Activated naive CD8-positive, alpha-beta T cell treated with anti-CD3 and anti-CD28 coated beads, Interleukin-2, amount 10 ng/mL, durations not matched to agents 7 days and 5 days (primary cell): ENCODE results near the gene JARID2. TPM values are rescaled to one million over a fixed set of nuclear protein-coding genes. Genes with fewer than 3 reads are reported as not detected.

ENCODE experiments used
- ATAC-seq: fragments of 150-1000 bp; cut with Tn5 transposase; one replicate; pipeline ENCODE4 v1.10.0; 2021; ENCODE audit warnings: low read depth, moderate library complexity
- POLR2A ChIA-PET: fragments of 350-600 bp; sonication (Branson Sonifier 250); formaldehyde crosslinking; loops from one replicate; lab custom pipeline; 2021; ENCODE audit warnings: antibody characterized with exemption; lab: Charles Lee
- DNase-seq: peaks from one replicate; pipeline ENCODE4 v3.0.0; 2021
- H3K27ac Mint-ChIP-seq: one replicate; pipeline ENCODE4 v1.8.0; 2022; ENCODE audit warnings: mild to moderate bottlenecking, mixed read lengths
- H3K27me3 Mint-ChIP-seq: one replicate; pipeline ENCODE4 v1.8.0; 2022; ENCODE audit warnings: mild to moderate bottlenecking, moderate library complexity, mixed read lengths
- H3K36me3 Mint-ChIP-seq: one replicate; pipeline ENCODE4 v1.8.0; 2021; ENCODE audit warnings: mild to moderate bottlenecking, mixed read lengths
- H3K4me1 Mint-ChIP-seq: one replicate; pipeline ENCODE4 v1.8.0; 2021; ENCODE audit warnings: mixed read lengths
- H3K4me3 Mint-ChIP-seq: one replicate; pipeline ENCODE4 v1.8.0; 2022; ENCODE audit warnings: mild to moderate bottlenecking, moderate library complexity, mixed read lengths
- H3K9me3 Mint-ChIP-seq: one replicate; pipeline ENCODE4 v1.8.0; 2021; ENCODE audit warnings: mixed read lengths
- total RNA-seq, 2 experiments: library from RNA; stranded (reverse); gene quantifications; one replicate each; pipeline ENCODE4 v1.2.3, GENCODE V29; 2021

JARID2 gene
- total RNA-seq, 2 experiments from 2014 or later: 30.0 to 31.5 TPM

DNA sequence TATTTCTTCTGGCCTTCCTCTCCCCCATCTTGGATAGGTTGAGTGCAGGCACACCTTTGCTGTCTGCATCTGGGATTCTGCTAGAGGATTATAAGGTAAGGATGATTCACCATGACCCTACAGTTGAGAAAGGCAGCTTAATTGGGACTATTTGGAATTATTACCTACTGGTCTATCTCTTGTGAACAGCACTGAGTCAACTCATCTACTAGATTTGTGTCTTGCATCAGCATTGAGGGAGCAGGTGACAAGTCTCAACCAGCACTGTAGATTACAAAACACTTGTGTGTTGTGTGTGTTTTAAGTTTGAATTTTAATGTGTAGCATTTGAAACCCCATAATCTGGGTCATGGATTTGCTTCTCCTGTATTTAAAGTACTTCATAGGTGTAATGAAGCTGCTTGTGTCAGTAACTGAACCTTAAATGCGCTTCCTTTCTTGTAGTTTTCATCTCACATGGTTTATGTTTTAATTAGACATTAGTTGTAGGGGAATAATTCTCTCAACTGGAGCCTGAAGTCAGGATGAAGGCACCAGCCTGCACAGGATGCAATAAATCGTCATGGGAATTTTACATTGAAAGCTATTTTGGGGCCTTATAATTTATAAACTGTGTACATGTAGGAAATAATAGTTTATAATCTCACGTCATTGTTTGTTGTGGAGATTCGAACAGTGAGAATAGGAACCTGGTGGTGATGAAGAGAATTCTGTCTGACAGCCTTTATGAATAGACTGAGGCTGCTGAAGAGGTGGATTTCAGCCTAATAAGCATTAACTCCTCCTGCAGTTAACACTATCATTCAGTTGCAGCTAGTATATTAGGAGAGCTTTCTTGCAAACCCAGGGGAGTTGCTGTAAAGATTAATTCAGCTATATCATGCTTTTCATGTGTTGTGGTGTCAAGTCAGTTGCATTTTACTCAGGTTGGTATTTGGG, 125.1 kb downstream of the JARID2 start:
- H3K4me3 Mint-ChIP-seq: no peak overlapping the region
- no peak for ATAC-seq
- H3K4me1 Mint-ChIP-seq: peaks cover 27% of the 10 kb centered on the region
- no peak for DNase-seq
- H3K27ac Mint-ChIP-seq: no peak overlapping the region
- no peaks in the 10 kb centered on the region for H3K27me3 Mint-ChIP-seq
- POLR2A ChIA-PET: interaction anchor here (0.6 kb wide), 1 partner anchor 72 kb away, joined by 3 read pairs; no protein-coding TSS in a partner anchor
- H3K36me3 Mint-ChIP-seq: peaks cover 22% of the 10 kb centered on the region
- H3K9me3 Mint-ChIP-seq: no peaks in the 10 kb centered on the region

DNA sequence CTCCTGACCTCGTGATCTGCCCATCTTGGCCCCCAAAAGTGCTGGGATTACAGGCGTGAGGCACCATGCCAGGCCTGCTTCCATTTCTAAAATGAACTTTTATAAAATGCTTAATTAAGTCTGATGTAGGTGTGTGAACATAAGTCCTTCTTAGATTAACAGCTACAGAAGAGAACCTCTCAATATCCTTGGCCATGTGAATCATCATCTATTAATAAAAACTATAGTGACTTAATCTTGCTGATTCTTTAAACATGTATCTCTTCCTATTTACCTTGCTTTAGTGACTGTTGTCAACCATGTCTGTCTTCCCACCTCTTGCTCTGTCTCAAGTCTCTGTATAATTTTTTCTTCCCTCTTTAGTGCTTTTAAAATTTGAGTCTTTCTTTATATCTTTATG, 127.1 kb downstream of the JARID2 start:
- POLR2A ChIA-PET: no interaction called here
- Mint-ChIP-seq H3K4me3 (no peak overlapping the region), H3K4me1 (peaks cover 17% of the 10 kb centered on the region), H3K9me3 (no peaks in the 10 kb centered on the region), H3K27ac (no peak overlapping the region), H3K36me3 (peaks cover 25% of the 10 kb centered on the region), H3K27me3 (no peaks in the 10 kb centered on the region)
- ATAC-seq (no peak), DNase-seq (no peak)

DNA sequence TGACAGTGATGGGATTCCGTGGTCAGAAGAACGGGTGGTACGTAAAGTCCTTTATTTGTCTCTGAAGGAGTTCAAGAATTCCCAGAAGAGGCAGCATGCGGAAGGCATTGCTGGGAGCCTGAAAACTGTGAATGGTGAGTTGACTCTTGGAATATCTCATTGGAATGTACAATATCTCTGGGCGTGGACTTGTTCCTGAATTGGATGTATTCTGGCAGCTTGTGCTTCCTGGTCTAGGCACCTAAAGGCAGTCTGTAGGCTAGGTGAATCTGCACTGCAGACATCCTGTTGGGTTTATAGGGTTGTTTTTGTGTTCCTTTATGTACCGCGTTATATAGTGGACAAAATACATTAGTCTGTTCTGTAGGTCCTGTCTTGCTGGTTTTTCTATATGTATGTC, 128.2 kb downstream of the JARID2 start:
- peaks cover 20% of the 10 kb centered on the region for H3K36me3 Mint-ChIP-seq
- no peak overlapping the region for H3K4me3 Mint-ChIP-seq
- POLR2A ChIA-PET: no interaction called here
- DNase-seq (no peak), ATAC-seq (no peak)
- H3K27me3 Mint-ChIP-seq: no peaks in the 10 kb centered on the region
- no peak overlapping the region for H3K27ac Mint-ChIP-seq
- no peaks in the 10 kb centered on the region for H3K9me3 Mint-ChIP-seq
- H3K4me1 Mint-ChIP-seq: peaks cover 21% of the 10 kb centered on the region

DNA sequence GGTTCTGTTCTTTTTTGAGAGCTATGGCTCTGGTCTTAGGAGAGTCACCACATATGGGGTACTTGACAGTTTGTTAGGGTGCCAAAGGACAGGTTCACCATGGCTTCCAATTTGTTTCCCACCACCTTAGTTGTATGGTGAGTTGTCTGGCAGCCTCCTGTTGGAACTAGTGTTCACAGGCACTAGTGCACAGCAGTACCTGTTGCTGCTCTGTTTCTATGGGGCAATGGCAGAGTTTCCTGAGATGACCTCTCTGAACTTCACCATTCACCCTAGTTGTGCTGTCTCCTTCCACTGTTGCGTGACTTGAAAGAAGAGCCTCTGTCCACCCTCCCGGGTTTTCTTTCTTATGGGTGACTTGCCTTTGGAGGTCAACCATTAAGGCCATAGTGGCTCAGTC, 129.1 kb downstream of the JARID2 start:
- POLR2A ChIA-PET: no interaction called here
- DNase-seq (no peak), ATAC-seq (no peak)
- H3K27me3 Mint-ChIP-seq: no peaks in the 10 kb centered on the region
- H3K4me1 Mint-ChIP-seq: peaks cover 19% of the 10 kb centered on the region
- peaks cover 18% of the 10 kb centered on the region for H3K36me3 Mint-ChIP-seq
- no peak overlapping the region for H3K4me3 Mint-ChIP-seq
- H3K27ac Mint-ChIP-seq: no peak overlapping the region
- no peaks in the 10 kb centered on the region for H3K9me3 Mint-ChIP-seq

DNA sequence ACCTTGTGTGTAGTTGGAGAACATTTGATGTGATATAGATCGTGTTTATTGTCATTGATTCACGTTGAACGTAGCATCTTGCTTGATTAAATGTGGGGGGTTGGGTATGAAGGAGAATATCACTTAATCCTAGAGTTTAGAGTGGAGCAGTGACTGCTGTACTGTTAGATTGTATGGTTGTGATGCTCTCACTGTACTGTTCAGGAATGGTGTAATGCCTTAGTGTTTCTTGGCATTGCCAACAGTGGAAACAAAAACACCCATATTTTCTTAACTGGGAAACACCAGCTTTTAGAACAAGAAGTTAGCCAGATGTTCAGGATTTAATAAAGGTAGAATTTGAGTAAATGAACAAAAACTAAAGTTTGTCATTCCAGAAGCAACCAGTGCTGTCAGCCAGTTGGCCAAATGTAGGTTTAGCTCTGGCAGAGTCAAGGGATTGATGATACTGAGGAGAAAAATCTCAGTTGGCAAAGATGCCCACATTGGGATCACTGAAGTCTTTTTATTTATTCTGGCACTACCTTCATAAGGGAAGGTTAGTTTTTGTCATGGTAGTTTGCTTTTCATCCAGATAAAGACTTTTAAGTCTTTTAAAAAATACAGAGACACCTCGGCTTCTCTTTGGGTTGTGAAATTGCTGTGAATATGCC, 129.9 kb downstream of the JARID2 start:
- Mint-ChIP-seq H3K9me3 (no peaks in the 10 kb centered on the region), H3K4me3 (no peak overlapping the region), H3K4me1 (peaks cover 23% of the 10 kb centered on the region), H3K27ac (no peak overlapping the region), H3K36me3 (peaks cover 22% of the 10 kb centered on the region), H3K27me3 (no peaks in the 10 kb centered on the region)
- DNase-seq: no peak
- POLR2A ChIA-PET: no interaction called here
- ATAC-seq: no peak

DNA sequence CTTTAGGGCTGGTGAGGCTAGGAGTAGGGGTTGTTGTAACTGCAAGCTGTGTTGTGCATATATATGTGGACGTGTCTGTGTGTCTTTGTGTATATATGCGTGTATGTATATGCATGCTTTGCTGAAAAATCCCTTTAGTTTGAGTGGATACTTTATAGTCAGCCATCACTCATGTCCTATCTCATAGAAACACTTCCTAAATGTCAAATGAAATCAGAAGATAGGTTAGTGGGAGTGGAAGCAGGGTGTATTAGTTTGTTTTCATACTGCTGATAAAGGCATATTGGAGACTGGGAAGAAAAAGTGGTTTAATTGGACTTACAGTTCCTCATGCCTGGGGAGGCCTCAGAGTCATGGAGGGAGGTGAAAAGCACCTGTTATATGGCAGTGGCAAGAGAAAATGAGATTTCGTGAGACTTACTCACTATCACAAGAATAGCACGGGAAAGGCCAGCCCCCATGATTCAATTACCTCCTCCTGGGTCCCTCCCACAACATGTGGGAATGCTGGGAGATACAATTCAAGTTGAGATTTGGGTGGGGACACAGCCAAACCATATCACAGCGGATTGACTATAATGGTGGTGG, 131.1 kb downstream of the JARID2 start:
- peaks cover 23% of the 10 kb centered on the region for H3K36me3 Mint-ChIP-seq
- no peak overlapping the region for H3K4me3 Mint-ChIP-seq
- H3K27ac Mint-ChIP-seq: no peak overlapping the region
- H3K4me1 Mint-ChIP-seq: peaks cover 28% of the 10 kb centered on the region
- ATAC-seq: no peak
- H3K27me3 Mint-ChIP-seq: no peaks in the 10 kb centered on the region
- POLR2A ChIA-PET: no interaction called here
- no peaks in the 10 kb centered on the region for H3K9me3 Mint-ChIP-seq
- DNase-seq: no peak

DNA sequence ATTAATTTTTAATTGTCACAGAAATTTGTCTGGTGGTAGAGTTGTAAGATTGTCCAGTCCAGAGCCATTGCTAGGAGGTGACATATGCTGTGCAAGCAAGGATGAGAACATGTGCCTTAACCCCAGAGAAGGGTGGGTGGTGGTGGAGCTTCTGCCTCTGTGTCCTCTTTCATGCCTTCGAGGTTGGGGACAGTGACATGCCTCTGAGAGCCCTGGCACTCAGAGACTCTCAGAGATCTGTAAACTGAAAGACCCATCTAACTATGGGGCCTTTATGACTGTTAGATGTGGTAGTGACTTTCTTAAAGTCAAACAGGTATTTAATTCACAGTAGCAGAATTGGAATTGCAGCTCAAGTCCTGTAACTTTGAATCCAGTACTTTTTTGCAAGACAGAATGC, 132.4 kb downstream of the JARID2 start:
- Mint-ChIP-seq H3K27ac (no peak overlapping the region), H3K4me3 (no peak overlapping the region), H3K4me1 (peaks cover 38% of the 10 kb centered on the region), H3K9me3 (no peaks in the 10 kb centered on the region), H3K36me3 (peaks cover 28% of the 10 kb centered on the region), H3K27me3 (no peaks in the 10 kb centered on the region)
- DNase-seq (no peak), ATAC-seq (no peak)
- POLR2A ChIA-PET: no interaction called here

DNA sequence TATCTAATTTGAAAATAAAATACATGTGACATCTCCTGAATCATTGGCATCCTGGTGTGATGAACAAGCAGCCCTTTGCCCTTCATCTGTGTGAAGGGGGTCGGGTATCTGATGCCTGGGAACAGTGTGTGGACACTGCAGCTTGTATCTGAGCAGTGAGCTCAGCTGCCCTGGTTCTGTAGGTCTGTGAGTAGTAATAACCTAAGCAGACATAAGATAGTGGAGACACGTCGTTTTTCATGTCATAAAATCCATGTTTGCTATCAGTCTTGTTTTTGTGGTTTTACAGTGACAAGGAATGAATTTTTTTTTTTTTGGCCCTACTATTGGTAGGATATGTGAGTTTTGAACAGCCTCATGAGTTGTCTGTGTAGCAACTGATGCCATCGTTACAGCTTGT, 133.0 kb downstream of the JARID2 start:
- no peak overlapping the region for H3K27ac Mint-ChIP-seq
- peaks cover 38% of the 10 kb centered on the region for H3K4me1 Mint-ChIP-seq
- no peak overlapping the region for H3K4me3 Mint-ChIP-seq
- ATAC-seq: no peak
- DNase-seq: no peak
- POLR2A ChIA-PET: no interaction called here
- H3K36me3 Mint-ChIP-seq: peaks cover 28% of the 10 kb centered on the region
- H3K9me3 Mint-ChIP-seq: no peaks in the 10 kb centered on the region
- H3K27me3 Mint-ChIP-seq: no peaks in the 10 kb centered on the region

DNA sequence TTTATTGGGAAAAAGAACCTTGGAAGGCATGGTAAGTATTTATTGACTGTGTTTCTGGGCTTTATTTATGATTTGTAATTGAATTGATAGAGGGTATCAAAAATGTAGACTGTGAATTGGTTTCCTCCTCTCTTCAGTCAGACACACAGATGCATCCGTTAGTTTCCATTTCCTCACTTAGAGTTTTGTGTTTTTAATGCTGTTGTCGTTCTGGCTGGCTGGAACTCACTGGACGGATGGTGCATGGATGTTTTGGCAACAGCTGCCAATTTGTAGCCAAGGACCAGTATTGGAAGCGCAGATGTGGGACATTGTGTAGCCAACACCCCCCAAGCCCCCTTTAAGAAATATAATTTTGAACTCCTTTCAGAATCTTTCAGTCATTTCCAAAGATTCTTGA, 134.5 kb downstream of the JARID2 start:
- ATAC-seq (no peak), DNase-seq (no peak)
- POLR2A ChIA-PET: no interaction called here
- Mint-ChIP-seq H3K27me3 (no peaks in the 10 kb centered on the region), H3K9me3 (no peaks in the 10 kb centered on the region), H3K36me3 (peaks cover 27% of the 10 kb centered on the region), H3K4me1 (peaks cover 46% of the 10 kb centered on the region), H3K4me3 (no peak overlapping the region), H3K27ac (peak overlapping the region; percentile 66)

DNA sequence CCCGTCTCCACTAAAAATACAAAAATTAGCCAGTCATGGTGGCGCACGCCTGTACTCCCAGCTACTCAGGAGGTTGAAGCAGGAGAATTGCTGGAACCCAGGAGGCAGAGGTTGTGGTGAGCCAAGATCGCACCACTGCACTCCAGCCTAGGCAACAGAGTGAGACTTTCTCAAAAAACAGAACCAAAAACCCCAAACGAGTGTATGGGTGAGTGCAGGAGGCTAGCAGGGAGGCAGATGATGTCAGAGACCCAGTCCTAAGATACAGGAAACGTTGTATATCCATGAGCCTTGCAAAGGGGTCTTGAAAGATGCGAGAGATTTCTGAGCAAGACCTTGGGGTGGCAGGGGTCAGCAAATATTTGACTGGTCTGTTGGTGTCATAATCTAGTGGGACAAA, 136.2 kb downstream of the JARID2 start:
- Mint-ChIP-seq H3K4me1 (peaks cover 56% of the 10 kb centered on the region), H3K27me3 (no peaks in the 10 kb centered on the region), H3K36me3 (peaks cover 23% of the 10 kb centered on the region), H3K4me3 (no peak overlapping the region), H3K27ac (peak overlapping the region; percentile 64), H3K9me3 (no peaks in the 10 kb centered on the region)
- ATAC-seq (no peak), DNase-seq (no peak)
- POLR2A ChIA-PET: no interaction called here

DNA sequence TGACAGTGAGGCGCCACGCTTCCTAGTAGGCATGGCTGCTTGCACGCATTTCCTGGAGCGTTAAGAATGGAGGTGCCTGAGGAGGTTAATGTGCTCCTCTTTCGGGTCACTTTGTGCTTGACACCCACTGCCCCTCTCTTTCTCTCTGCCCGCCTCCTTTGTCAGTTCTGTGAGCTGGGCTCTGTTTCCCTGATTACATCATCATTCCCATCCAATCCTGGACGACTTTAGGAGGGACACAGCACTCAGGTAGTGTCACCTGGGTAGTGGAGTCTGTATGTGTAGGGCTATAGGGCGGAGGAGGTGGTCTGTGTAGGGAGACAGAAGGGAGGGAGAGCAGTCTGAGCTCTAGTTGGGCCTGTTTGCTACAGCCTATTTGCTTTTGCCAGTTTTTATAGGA, 136.8 kb downstream of the JARID2 start:
- Mint-ChIP-seq H3K27ac (peak overlapping the region; percentile 43), H3K9me3 (no peaks in the 10 kb centered on the region), H3K4me3 (no peak overlapping the region), H3K27me3 (no peaks in the 10 kb centered on the region), H3K4me1 (peaks cover 62% of the 10 kb centered on the region), H3K36me3 (peaks cover 21% of the 10 kb centered on the region)
- DNase-seq (no peak), ATAC-seq (no peak)
- POLR2A ChIA-PET: no interaction called here

DNA sequence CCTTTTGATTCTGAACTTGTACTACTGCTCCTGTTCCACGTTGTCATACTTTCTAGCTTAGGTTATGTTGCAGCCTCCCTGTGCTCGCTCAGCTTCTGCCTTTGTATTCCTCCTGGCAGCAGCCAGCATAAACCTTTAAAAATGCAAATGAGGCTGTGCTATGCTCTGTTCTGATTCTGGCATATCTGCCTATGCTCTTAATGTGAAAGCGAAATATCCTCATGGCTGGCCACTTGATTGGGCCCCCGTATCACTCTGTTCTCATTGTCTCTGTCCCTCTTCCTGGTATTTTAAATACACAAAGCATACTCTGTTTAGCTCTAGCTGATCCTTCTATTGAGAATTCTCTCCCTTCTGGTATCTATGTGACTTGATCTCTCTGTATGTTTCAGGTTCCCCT, 139.0 kb downstream of the JARID2 start:
- Mint-ChIP-seq H3K27me3 (no peaks in the 10 kb centered on the region), H3K4me1 (peaks cover 66% of the 10 kb centered on the region), H3K9me3 (no peaks in the 10 kb centered on the region), H3K36me3 (peaks cover 12% of the 10 kb centered on the region), H3K27ac (peak overlapping the region; percentile 62), H3K4me3 (no peak overlapping the region)
- peak; percentile 24 for ATAC-seq
- DNase-seq: no peak
- POLR2A ChIA-PET: no interaction called here

DNA sequence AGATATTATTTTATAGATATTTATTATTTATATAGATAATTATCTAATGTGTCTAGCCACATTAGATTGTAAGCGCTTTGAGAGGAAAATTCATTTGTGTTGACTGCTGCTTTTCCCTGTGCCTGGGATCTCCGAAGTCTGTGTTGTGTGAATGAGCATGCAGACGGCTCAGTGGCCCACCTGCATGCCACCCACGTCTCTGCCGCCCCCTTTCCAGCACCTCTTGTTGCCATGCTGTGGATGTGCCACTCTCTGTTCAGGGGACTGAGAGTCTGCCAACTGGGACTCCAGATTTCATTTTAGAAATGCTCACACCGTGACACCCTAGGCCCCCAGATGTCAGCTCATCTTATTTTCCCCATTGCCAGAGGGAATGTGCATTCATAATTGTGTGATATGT, 139.7 kb downstream of the JARID2 start:
- DNase-seq: no peak
- ATAC-seq: no peak
- Mint-ChIP-seq H3K36me3 (peaks cover 8% of the 10 kb centered on the region), H3K4me1 (peaks cover 68% of the 10 kb centered on the region), H3K27me3 (no peaks in the 10 kb centered on the region), H3K9me3 (no peaks in the 10 kb centered on the region), H3K27ac (no peak overlapping the region), H3K4me3 (no peak overlapping the region)
- POLR2A ChIA-PET: no interaction called here
